ENCODE data around the gene MDP1. TPM values are rescaled to one million over a fixed set of nuclear protein-coding genes. Genes with fewer than 3 reads are reported as not detected.

The MDP1 gene
- total RNA-seq, 1 experiment from 2014 or later = 8.9 TPM

- ATAC-seq = no peak
- TF ChIP-seq REST (IDR thresholded peaks at IDR 0.05; ENCODE audit: insufficient read depth in 1 of 2, low read depth in 2 of 2, low read length in 1 of 2) (no peak), TCF7L2 (IDR thresholded peaks at IDR 0.05; ENCODE audit: low read depth, low read length) (no peak), CTCF (IDR thresholded peaks at IDR 0.05) (no peak), POLR2AphosphoS5 (IDR thresholded peaks at IDR 0.05; ENCODE audit: low read depth, low read length) (no peak), SIN3A (IDR thresholded peaks at IDR 0.05; ENCODE audit: borderline replicate concordance, insufficient read depth, low read depth, low read length) (no peak)
- in situ Hi-C loops (cut with HindIII; ENCODE audit: low pct_unique_long_range_greater_than_20kb, low sequenced_read_pairs) (no loop called here), intact Hi-C loops (cut with micrococcal nuclease; ENCODE audit: unreplicated experiment) (no loop called here)
- H3K9me3 ChIP-seq (ENCODE audit: control insufficient read depth, insufficient read depth, low read depth, low read length) = no peaks in the 10 kb centered on the region
- H3K27me3 ChIP-seq (ENCODE audit: control insufficient read depth, insufficient read depth, low read length) = no peaks in the 10 kb centered on the region
- BruUV-seq (replicated peaks) = no TSS peak
- CTCF ChIA-PET = no interaction called here
- H3K36me3 ChIP-seq (ENCODE audit: control insufficient read depth, insufficient read depth, low read length) = no peaks in the 10 kb centered on the region
- no peak for DNase-seq (ENCODE audit: low read depth, low spot score)
- no peak overlapping the region for H3K4me3 ChIP-seq (ENCODE audit: low read depth in 2 of 2, low read length in 2 of 2)
- H3K27ac ChIP-seq (ENCODE audit: low read length) = no peak overlapping the region
- H3K4me1 ChIP-seq (ENCODE audit: control insufficient read depth, insufficient read depth, low read length) = no peaks in the 10 kb centered on the region
- POLR2A ChIA-PET = no interaction called here
These were observed 36.6 kb upstream of the MDP1 start for GRCh38 chr14:24252289-24253124.

- H3K9me3 ChIP-seq (ENCODE audit: control insufficient read depth, insufficient read depth, low read depth, low read length) = no peaks in the 10 kb centered on the region
- no peaks in the 10 kb centered on the region for H3K27me3 ChIP-seq (ENCODE audit: control insufficient read depth, insufficient read depth, low read length)
- POLR2A ChIA-PET = no interaction called here
- in situ Hi-C loops (cut with HindIII; ENCODE audit: low pct_unique_long_range_greater_than_20kb, low sequenced_read_pairs) = no loop called here
- BruUV-seq (replicated peaks) = no TSS peak
- TF ChIP-seq CTCF (IDR thresholded peaks at IDR 0.05) (no peak), SIN3A (IDR thresholded peaks at IDR 0.05; ENCODE audit: borderline replicate concordance, insufficient read depth, low read depth, low read length) (no peak), TCF7L2 (IDR thresholded peaks at IDR 0.05; ENCODE audit: low read depth, low read length) (no peak), REST (IDR thresholded peaks at IDR 0.05; ENCODE audit: insufficient read depth in 1 of 2, low read depth in 2 of 2, low read length in 1 of 2) (no peak), POLR2AphosphoS5 (IDR thresholded peaks at IDR 0.05; ENCODE audit: low read depth, low read length) (no peak)
- H3K4me1 ChIP-seq (ENCODE audit: control insufficient read depth, insufficient read depth, low read length) = no peaks in the 10 kb centered on the region
- H3K27ac ChIP-seq (ENCODE audit: low read length) = no peak overlapping the region
- intact Hi-C loops (cut with micrococcal nuclease; ENCODE audit: unreplicated experiment) = no loop called here
- H3K4me3 ChIP-seq (ENCODE audit: low read depth in 2 of 2, low read length in 2 of 2) = no peak overlapping the region
- H3K36me3 ChIP-seq (ENCODE audit: control insufficient read depth, insufficient read depth, low read length) = no peaks in the 10 kb centered on the region
- DNase-seq (ENCODE audit: low read depth, low spot score) (no peak), ATAC-seq (no peak; the same call in 1 of the 2 replicates)
- CTCF ChIA-PET = no interaction called here
These were observed 36.0 kb upstream of the MDP1 start for GRCh38 chr14:24251880-24252288.

All from Panc1 (cell line).